CD4-positive, CD25-positive, alpha-beta regulatory T cell (primary cell): Measurements from ENCODE around the gene UGDH. TPM values are rescaled to one million over a fixed set of nuclear protein-coding genes. Genes with fewer than 3 reads are reported as not detected.

ENCODE experiments used
- ATAC-seq, 2 donors: fragments of 150-1000 bp; cut with Tn5 transposase; one replicate each; pipeline ENCODE4 v1.10.0; 2021; ENCODE audit warnings: low read depth in 2 of 2, moderate number of reproducible peaks in 2 of 2, moderate library complexity in 1 of 2
- DNase-seq, 3 donors: peaks; one replicate each; pipeline versions ENCODE4 v3.0.0 to v3.0.0-alpha.2; 2012 to 2022; ENCODE audit warnings: mixed read lengths in 1 of 3
- H3K27ac ChIP-seq: one replicate; pipeline ENCODE4 v1.7.0; 2013; ENCODE audit warnings: mild to moderate bottlenecking, low read length; ENCODE audit not compliant: insufficient read depth, poor library complexity, severe bottlenecking
- H3K27me3 ChIP-seq: one replicate; pipeline ENCODE4 v1.7.0; 2013; ENCODE audit warnings: low read length; ENCODE audit not compliant: control insufficient read depth, insufficient read depth
- H3K36me3 ChIP-seq: one replicate; pipeline ENCODE4 v1.7.0; 2013; ENCODE audit warnings: mild to moderate bottlenecking, low read length, moderate library complexity; ENCODE audit not compliant: control insufficient read depth, insufficient read depth
- H3K4me1 ChIP-seq: 2 replicates; pipeline ENCODE4 v1.7.0; 2013; ENCODE audit warnings: mild to moderate bottlenecking, low read length; ENCODE audit not compliant: insufficient read depth, control insufficient read depth, poor library complexity, severe bottlenecking
- H3K4me3 ChIP-seq: one replicate; pipeline ENCODE4 v1.7.0; 2013; ENCODE audit warnings: low read depth, mild to moderate bottlenecking, low read length, moderate library complexity
- H3K9me3 ChIP-seq, 2 experiments: 1 replicate in 1 of 2; 2 replicates in 1 of 2; pipeline ENCODE4 v1.7.0; 2013; ENCODE audit warnings: low read length in 2 of 2, mild to moderate bottlenecking in 1 of 2, moderate library complexity in 1 of 2; ENCODE audit not compliant: control insufficient read depth in 2 of 2
- H3K27ac Mint-ChIP-seq, 3 donors: one replicate each; pipeline ENCODE4 v1.8.0; 2020 to 2022; ENCODE audit warnings: mild to moderate bottlenecking in 3 of 3, mixed read lengths in 3 of 3, moderate library complexity in 2 of 3
- H3K27me3 Mint-ChIP-seq: one replicate; pipeline ENCODE4 v1.8.0; 2022; ENCODE audit warnings: mild to moderate bottlenecking, mixed read lengths
- H3K36me3 Mint-ChIP-seq: one replicate; pipeline ENCODE4 v1.8.0; 2020; ENCODE audit warnings: mixed read lengths
- H3K4me1 Mint-ChIP-seq, 4 donors: one replicate each; pipeline ENCODE4 v1.8.0; 2020 to 2022; ENCODE audit warnings: mixed read lengths in 4 of 4, mild to moderate bottlenecking in 1 of 4
- H3K4me3 Mint-ChIP-seq, 4 donors: one replicate each; pipeline ENCODE4 v1.8.0; 2020 to 2022; ENCODE audit warnings: mild to moderate bottlenecking in 4 of 4, mixed read lengths in 4 of 4, moderate library complexity in 3 of 4
- H3K9me3 Mint-ChIP-seq, 7 donors: one replicate each; pipeline ENCODE4 v1.8.0; 2020 to 2022; ENCODE audit warnings: mixed read lengths in 7 of 7, mild to moderate bottlenecking in 3 of 7, moderate library complexity in 2 of 7
- polyA plus RNA-seq, 4 donors: library from polyadenylated mRNA; unstranded; fragments of 300-500 nt; fragmentation: Illumina TruSeq; gene quantifications; one replicate each; pipeline ENCODE4 v1.2.3, GENCODE V29; 2021
- total RNA-seq: library from RNA; stranded (reverse); gene quantifications from one replicate; pipeline ENCODE4 v1.2.3, GENCODE V29; 2022

Gene UGDH
- total and polyA plus RNA-seq, 5 donors from 2014 or later = 6.7 to 23.1 (median 18.9) TPM

DNA sequence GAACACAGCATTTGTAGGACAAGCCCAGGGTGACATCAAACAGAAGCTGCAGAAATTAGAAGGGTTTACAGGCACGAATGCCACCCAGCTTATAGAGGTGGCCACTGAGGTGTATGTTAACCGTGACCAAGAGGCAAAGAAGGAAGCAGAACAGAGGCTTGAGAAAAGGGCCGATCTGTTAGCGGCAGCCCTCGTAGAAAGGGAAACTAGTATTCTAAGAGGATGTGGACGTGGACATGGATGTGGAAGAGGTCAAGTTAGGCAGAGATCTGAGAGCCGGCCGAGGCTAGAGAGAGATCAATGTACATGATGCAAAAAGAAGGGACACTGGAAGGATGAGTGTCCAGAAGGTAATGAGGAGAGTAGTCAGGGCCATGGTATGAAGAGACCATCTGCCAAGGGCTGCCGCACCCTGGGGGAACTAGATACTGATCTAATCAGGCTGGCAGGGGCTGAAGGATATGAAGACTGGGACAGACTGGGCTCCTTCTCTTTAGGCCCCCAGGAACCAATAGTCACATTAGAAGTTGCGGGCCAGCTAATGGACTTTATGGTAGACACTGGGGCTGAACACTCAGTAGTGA is 40.9 kb downstream of the UGDH start:
- Mint-ChIP-seq H3K27me3 (peaks cover 4% of the 10 kb centered on the region), H3K36me3 (peaks cover 4% of the 10 kb centered on the region), H3K4me3 (no peak overlapping the region), H3K27ac (peak overlapping the region in 1 of 3 donors; percentile 21), H3K4me1 (no peaks in the 10 kb centered on the region), H3K9me3 (peaks cover 0 to 3% (median 0%) of the 10 kb centered on the region in 7 donors)
- H3K27me3 ChIP-seq = no peaks in the 10 kb centered on the region
- DNase-seq (no peak), ATAC-seq (no peak)
- H3K27ac ChIP-seq = no peak overlapping the region
- no peaks in the 10 kb centered on the region for H3K9me3 ChIP-seq
- no peaks in the 10 kb centered on the region for H3K36me3 ChIP-seq
- no peaks in the 10 kb centered on the region for H3K4me1 ChIP-seq
- H3K4me3 ChIP-seq = no peak overlapping the region

DNA sequence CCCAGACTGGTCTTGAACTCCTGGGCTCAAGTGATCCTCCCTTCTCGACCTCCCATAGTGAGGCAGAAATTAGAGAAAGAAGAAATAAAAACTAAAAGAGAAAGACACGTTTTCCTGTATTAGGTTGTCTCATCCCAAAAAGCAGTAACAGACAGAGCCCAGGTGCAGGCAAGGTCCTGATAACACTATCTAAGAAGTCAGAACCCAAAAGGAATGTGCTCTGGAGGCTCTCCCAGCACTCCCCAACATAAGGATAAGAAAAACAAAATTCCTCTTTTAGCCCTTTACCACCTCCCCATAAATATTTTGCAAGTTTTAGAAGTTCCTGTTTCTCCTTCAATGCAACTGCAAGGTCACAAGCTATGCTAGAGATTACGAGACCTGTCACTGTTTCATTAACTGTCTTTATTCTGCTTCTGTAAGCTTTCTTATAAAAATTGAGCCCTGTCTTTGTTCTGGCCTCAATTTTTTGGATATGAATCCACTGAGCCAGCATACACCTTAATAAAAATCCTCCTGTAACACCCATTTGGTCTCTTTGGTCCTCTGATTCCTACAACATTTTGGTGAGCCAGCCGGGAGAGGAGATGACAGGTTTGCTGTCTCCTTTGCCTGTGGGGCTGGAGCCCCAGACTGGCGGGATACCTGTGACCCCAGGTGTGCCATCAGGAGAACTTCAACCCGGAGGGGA is 42.5 kb downstream of the UGDH start:
- Mint-ChIP-seq H3K4me1 (no peaks in the 10 kb centered on the region), H3K4me3 (no peak overlapping the region), H3K27me3 (peaks cover 4% of the 10 kb centered on the region), H3K36me3 (peaks cover 10% of the 10 kb centered on the region), H3K27ac (no peak overlapping the region), H3K9me3 (peaks cover 0 to 3% (median 0%) of the 10 kb centered on the region in 7 donors)
- no peak for DNase-seq
- Histone ChIP-seq H3K4me1 (no peaks in the 10 kb centered on the region), H3K27ac (no peak overlapping the region), H3K4me3 (no peak overlapping the region), H3K27me3 (no peaks in the 10 kb centered on the region), H3K9me3 (no peaks in the 10 kb centered on the region), H3K36me3 (no peaks in the 10 kb centered on the region)
- ATAC-seq = no peak

DNA sequence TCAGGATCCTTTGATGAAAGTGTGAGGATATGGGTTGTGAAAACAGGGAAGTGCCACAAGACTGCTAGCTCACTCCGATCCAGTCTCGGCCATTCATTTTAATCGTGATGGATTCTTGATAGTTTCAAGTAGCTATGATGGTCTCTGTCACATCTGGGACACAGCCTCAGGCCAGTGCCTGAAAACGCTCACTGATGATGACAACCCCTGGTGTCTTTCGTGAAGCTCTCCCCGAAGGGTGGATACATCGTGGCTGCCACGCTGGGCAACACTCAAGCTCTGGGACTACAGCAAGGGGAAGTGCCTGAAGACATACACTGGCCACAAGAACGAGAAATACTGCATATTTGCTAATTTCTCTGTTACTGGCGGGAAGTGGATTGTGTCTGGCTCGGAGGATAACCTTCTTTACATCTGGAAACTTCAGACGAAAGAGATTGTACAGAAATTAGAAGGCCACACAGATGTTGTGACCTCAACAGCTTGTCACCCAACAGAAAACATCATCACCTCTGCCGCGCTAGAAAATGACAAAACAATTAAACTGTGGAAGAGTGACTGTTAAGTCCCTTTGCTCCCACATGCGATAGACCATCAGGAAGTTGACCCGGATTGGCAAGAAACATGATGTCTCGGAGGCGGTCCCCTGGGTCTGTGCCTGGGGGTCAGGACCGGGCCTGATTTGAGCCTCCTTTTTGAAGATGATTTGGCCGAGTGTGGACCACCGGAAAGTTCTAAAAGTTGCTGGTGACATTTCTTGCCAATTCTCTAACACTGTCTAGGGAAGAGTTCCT is 46.1 kb downstream of the UGDH start:
- Histone ChIP-seq H3K27me3 (no peaks in the 10 kb centered on the region), H3K4me3 (no peak overlapping the region), H3K27ac (no peak overlapping the region), H3K4me1 (no peaks in the 10 kb centered on the region), H3K9me3 (no peaks in the 10 kb centered on the region), H3K36me3 (peaks cover 9% of the 10 kb centered on the region)
- H3K4me1 Mint-ChIP-seq = no peaks in the 10 kb centered on the region
- DNase-seq = no peak
- no peak overlapping the region for H3K27ac Mint-ChIP-seq
- peaks cover 4% of the 10 kb centered on the region for H3K27me3 Mint-ChIP-seq
- H3K9me3 Mint-ChIP-seq = peaks cover 0 to 3% (median 0%) of the 10 kb centered on the region in 7 donors
- peaks cover 16% of the 10 kb centered on the region for H3K36me3 Mint-ChIP-seq
- H3K4me3 Mint-ChIP-seq = no peak overlapping the region
- no peak for ATAC-seq

DNA sequence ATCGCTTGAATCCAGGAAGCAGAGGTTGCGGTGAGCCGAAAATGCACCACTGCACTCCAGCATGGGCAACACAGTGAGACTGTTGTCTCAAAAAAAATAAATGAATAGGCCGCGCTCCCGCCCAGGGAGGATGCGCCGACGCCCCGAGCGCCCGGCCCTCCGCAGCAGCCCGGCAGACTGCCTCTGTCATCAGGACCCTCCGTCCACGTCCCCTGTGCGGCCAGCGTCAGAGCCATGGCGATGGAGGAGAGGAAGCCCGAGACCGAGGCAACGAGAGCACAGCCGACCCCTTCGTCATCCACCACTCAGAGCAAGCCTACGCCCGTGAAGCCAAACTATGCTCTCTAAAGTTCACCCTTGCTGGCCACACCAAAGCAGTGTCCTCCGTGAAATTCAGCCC is 47.0 kb downstream of the UGDH start:
- H3K4me1 Mint-ChIP-seq = no peaks in the 10 kb centered on the region
- H3K27me3 Mint-ChIP-seq = peaks cover 4% of the 10 kb centered on the region
- Histone ChIP-seq H3K4me3 (no peak overlapping the region), H3K9me3 (no peaks in the 10 kb centered on the region), H3K27me3 (no peaks in the 10 kb centered on the region), H3K4me1 (no peaks in the 10 kb centered on the region), H3K27ac (no peak overlapping the region), H3K36me3 (peaks cover 9% of the 10 kb centered on the region)
- no peak for ATAC-seq
- no peak for DNase-seq
- H3K9me3 Mint-ChIP-seq = peaks cover 0 to 3% (median 0%) of the 10 kb centered on the region in 7 donors
- H3K27ac Mint-ChIP-seq = no peak overlapping the region
- no peak overlapping the region for H3K4me3 Mint-ChIP-seq
- peaks cover 18% of the 10 kb centered on the region for H3K36me3 Mint-ChIP-seq

DNA sequence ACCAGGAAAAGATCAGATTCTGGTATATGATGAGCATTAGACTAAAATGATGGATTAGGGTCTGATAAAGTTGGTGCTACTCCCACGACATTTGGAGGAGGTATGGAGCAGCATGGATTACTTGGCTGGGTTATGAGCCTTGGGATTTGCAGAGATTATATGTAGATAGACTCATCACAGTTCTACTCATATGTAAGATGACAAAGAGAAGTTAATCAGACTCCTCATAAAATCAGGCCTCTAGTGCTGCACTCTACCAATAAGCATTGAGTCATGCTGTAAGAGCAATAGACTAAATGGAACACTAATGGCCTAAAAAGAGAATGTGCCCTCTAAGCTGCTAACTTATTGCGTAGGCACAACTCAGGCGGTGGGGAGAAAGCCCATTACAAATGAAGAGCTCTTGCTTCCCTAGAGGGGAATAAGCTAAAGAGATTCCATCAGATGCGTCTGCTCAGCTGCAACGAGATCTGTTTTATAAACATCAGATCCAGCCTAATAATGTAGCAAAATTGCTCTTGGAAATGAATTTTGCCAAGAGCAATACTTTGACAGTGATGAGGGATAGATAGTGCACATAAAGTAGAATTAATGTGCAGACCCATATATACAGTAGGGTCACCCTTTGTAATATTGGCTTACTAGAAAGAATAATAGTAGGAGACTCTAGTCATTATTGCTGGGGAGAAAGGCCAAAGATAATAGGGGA is 50.9 kb downstream of the UGDH start:
- DNase-seq (no peak), ATAC-seq (no peak)
- H3K4me3 Mint-ChIP-seq = no peak overlapping the region
- no peaks in the 10 kb centered on the region for H3K4me1 Mint-ChIP-seq
- H3K36me3 Mint-ChIP-seq = peaks cover 18% of the 10 kb centered on the region
- no peaks in the 10 kb centered on the region for H3K27me3 ChIP-seq
- H3K27ac ChIP-seq = no peak overlapping the region
- H3K4me1 ChIP-seq = no peaks in the 10 kb centered on the region
- H3K9me3 ChIP-seq = no peaks in the 10 kb centered on the region
- H3K4me3 ChIP-seq = no peak overlapping the region
- no peak overlapping the region for H3K27ac Mint-ChIP-seq
- no peaks in the 10 kb centered on the region for H3K27me3 Mint-ChIP-seq
- no peaks in the 10 kb centered on the region for H3K9me3 Mint-ChIP-seq
- H3K36me3 ChIP-seq = peaks cover 17% of the 10 kb centered on the region

DNA sequence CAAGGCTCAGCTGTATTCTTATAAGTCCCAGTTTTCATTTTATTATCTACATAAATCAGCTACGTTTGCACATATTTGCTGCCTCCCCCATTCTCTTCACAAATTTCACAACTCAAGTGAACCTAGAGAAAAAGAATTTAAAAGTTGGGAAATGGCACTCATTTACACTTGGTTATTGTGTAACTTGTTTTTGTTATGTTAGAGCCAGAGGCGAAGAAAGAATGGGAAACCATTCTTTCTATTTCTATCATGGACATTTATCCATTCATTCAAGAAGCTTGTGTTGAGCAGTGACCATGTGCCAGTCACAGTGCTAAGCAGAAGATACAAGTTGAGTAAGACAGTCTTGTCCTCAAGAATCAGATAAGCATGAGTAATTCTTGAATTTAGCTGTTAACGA is 54.8 kb downstream of the UGDH start:
- no peak for ATAC-seq
- H3K4me3 ChIP-seq = no peak overlapping the region
- no peak overlapping the region for H3K27ac Mint-ChIP-seq
- no peak overlapping the region for H3K27ac ChIP-seq
- H3K9me3 Mint-ChIP-seq = no peaks in the 10 kb centered on the region
- no peak overlapping the region for H3K4me3 Mint-ChIP-seq
- no peak for DNase-seq
- H3K9me3 ChIP-seq = no peaks in the 10 kb centered on the region
- peaks cover 0 to 8% (median 4%) of the 10 kb centered on the region in 4 donors for H3K4me1 Mint-ChIP-seq
- H3K27me3 ChIP-seq = no peaks in the 10 kb centered on the region
- peaks cover 17% of the 10 kb centered on the region for H3K36me3 ChIP-seq
- peaks cover 14% of the 10 kb centered on the region for H3K36me3 Mint-ChIP-seq
- H3K4me1 ChIP-seq = no peaks in the 10 kb centered on the region
- no peaks in the 10 kb centered on the region for H3K27me3 Mint-ChIP-seq

DNA sequence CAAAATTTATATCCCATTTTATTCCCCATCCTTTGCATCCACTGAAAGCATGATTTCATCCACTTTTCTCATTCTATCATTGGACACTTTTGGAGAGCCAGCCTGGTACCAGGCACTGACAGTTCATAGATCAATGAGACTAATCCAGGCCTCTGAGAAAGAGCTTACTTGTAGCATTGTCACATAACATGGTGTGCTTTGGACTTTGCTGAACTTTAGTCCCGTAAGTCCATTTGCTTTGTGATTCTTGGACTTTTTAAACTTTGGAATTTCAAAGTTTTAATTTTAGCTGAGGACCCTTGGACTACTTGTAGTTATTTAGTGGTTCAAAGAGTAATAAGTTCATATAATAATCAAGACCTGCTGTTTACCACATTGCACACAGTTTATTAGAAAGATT is 56.8 kb downstream of the UGDH start:
- H3K9me3 Mint-ChIP-seq = no peaks in the 10 kb centered on the region
- H3K4me3 ChIP-seq = no peak overlapping the region
- ATAC-seq (no peak), DNase-seq (no peak)
- H3K4me3 Mint-ChIP-seq = no peak overlapping the region
- H3K27me3 Mint-ChIP-seq = no peaks in the 10 kb centered on the region
- no peak overlapping the region for H3K27ac Mint-ChIP-seq
- peaks cover 0 to 8% (median 4%) of the 10 kb centered on the region in 4 donors for H3K4me1 Mint-ChIP-seq
- H3K36me3 ChIP-seq = peaks cover 10% of the 10 kb centered on the region
- no peaks in the 10 kb centered on the region for H3K27me3 ChIP-seq
- no peaks in the 10 kb centered on the region for H3K4me1 ChIP-seq
- H3K36me3 Mint-ChIP-seq = peaks cover 7% of the 10 kb centered on the region
- H3K9me3 ChIP-seq = no peaks in the 10 kb centered on the region
- no peak overlapping the region for H3K27ac ChIP-seq
